HG02763 (cell line): ENCODE measurements around the gene ANXA4.
A peak's percentile ranks its signal among the peaks of the same experiment; 100 is the strongest.

Experiments
- ATAC-seq: cut with Tn5 transposase; IDR thresholded peaks from one replicate; pipeline ENCODE4 v1.9.1; 2021; ENCODE audit warnings: mild to moderate bottlenecking, moderate library complexity; ENCODE audit not compliant: unreplicated experiment

Gene ANXA4

GRCh38 chr2:69741575-69742321, at the start of gene ANXA4:
TSS of gene ANXA4 (plus strand) at chr2:69742134. CDS start at chr2:69781566, 39,432 bp downstream.
- peak; percentile 82 for ATAC-seq

DNA sequence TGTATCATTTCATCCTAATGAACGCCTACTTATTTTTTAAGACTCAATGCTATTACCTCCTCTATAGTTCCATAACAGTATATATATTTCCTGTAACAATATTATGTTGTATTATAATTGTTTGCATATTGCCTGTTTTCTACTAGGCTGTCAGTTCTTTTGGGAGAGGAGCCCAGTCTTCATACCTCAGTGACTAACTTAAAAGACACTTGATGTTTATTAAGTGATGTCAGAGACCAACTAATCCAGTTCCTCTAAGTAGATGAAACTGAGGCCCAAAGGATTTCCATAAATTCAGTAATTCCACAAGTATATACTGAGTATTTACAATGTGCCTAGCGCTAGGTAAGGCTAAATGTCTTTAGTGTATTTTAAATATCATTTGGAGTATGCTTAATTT, 49.5 kb upstream of the ANXA4 start:
- ATAC-seq = no peak

- no peak for ATAC-seq
Observed at GRCh38 chr2:69693059-69693774, 48.7 kb upstream of the ANXA4 start.

DNA sequence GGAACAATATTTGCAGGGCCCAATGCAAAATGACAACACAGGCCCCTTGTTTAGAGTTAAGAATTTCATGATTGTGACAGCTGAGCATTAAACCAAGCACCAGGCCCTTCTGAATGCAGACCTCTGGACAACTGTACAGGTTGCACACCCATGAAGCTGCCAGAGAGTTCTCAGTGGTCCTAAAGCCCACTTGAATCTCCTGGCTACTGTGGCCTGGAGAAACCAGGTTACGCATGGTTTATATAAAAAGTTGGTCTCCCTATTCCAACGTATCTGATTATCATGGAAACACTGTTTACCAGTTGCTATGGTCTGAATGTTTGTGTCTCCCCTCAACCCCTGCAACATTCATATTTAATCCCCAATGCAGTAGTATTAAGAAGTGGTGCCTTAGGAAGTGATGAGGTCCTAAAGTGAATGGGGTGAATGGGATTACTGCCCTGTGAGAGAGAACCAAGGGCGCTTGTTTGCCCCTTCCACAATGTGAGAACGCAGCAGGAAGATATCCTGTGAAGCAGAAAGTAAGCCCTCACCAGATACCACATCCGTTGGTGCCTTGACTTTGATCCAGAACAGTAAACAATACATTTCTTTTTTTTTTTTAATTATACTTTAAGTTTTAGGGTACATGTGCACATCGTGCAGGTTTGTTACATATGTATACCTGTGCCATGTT, 48.0 kb upstream of the ANXA4 start:
- ATAC-seq = no peak

DNA sequence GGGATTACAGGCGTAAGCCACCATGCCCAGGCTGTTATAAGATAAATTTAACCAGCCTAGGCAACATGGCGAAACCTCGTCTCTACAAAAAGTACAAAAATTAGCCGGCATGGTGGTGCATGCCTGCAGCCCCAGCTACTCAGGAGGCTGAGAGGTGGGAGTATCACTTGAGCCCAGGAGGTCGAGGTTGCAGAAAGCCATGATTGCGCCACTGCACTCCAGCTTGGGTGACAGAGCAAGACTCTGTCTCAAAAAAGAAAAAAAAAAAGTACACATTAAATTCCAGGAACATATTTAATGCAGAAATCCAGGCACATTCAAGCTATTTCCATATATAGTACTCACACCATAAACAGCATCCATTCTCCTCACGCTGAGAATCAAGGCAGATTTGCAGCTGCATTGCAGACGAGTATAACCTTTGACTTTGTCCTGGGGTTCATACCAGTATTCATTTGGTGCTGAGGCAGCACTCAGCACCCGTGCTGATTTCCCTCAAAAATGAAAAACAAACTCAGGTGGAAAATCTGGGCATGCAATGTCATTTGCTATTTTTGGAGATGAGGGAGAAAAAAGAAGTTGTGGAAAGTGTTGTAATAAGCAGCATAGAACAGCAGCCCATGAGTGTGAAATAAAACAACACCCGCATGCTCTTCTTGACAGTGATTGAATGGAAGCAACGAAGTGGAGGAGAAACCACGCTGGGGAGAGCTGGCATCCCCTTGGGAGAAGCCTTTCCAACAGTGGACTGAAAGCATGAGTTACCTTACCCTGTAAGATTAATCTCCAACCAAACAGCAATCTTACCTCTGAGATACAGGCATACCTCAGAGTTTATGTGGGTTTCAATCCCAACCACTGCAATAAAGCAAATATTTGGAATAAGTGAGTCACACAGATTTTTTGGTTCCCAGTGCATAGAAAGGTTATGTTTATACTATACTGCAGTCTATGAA, 46.8 kb upstream of the ANXA4 start:
- ATAC-seq = no peak

- ATAC-seq = no peak
Observed at GRCh38 chr2:69695850-69696216, 46.1 kb upstream of the ANXA4 start.

- no peak for ATAC-seq
Observed at GRCh38 chr2:69700381-69700780, 41.6 kb upstream of the ANXA4 start.

GRCh38 chr2:69701100-69701945, 40.6 kb upstream of the ANXA4 start:
- ATAC-seq = no peak

GRCh38 chr2:69703189-69703588, 38.7 kb upstream of the ANXA4 start:
- no peak for ATAC-seq

DNA sequence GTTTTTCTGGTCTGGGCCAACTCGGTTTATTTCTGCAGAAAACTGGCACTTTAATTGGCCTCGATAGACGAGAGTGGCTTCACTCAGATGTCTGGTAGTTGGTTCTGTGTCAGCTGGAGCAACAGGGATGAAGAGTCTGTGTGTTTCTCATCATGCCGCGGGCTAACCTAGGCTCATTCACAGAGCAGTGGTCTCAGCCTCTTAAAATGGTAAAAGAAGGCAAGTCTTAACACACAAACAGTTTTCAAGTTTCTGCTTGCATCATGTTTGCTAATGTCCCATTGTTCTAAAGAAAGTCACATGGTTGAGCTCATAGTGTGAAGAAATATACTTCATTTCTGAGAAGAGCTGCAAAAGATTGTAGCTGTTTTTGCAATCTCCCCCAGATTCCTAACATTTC, 37.5 kb upstream of the ANXA4 start:
- no peak for ATAC-seq

- no peak for ATAC-seq
Observed at GRCh38 chr2:69709290-69709689, 32.6 kb upstream of the ANXA4 start.

GRCh38 chr2:69711971-69712370, 30.0 kb upstream of the ANXA4 start:
- no peak for ATAC-seq

DNA sequence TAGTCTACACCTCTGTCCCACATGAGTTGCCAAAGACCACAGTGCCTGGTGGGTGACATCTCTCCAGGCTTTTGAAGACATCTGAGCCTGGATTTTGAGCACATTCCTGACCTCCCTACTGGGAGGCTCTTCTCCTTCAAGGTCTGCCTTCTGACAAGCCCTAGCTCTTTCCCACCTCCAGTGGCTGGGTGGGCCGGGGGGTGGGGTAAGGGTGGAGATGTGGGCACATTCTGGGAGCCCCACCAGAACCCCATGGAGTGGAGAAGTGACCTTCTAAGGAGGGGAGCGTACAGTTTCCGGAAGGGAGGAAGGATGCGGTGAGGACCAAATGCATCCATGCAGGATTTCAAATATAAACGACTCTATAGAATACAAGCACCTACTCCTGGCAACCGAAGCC, 27.9 kb upstream of the ANXA4 start:
- ATAC-seq = no peak

DNA sequence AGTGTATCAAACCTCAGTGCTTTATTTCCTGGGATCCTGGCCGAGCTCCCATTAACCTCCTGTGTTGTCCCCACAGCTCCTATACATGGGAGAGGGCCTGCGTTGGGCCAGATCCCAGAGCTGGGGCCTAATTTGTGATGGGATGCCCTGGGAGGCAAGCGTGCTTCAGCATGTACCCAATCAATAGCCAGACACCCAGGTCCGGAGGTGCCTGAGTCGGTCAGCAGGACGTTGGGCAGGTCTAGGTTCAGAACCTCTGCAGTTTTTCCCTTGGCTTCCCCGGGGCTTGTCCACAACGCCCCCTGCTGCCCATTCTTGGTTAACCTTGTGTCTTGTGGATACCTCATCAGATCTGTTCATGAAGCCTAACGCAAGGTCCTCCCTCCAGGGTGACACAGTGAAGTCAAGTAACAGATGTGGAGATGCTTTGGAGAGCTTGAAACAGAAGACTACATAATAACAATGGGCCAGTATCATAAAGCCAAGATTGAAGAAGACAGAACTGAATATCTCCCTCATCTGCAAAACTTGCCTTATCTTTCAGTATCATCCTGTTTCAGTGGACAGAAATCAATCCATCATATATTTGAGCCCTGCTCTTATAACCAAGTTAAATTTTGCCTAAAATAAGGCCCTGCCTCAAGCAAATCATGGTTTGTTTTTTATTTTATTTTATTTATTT, 27.3 kb upstream of the ANXA4 start:
- ATAC-seq = peak; percentile 86

DNA sequence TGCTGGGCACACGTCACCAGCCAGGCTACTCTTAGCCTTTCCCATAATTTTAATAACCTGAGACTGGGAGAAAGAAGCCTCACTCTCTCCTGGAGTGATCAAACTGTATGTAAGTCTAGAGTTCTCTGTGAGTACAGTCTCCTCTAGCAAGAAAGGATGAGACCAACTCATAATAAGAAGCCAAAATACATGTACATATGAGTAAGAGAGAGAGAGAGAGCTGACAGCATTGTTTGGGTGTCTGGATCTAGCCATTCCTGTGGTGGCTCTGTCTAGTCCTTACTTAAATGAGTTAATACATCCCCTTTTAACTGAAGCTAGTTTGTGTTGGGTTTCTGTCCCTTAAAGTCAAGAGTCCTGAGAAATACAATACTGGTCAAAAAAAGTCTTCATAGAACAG, 26.0 kb upstream of the ANXA4 start:
- ATAC-seq = no peak

- no peak for ATAC-seq
Observed at GRCh38 chr2:69716555-69717120, 25.3 kb upstream of the ANXA4 start.

DNA sequence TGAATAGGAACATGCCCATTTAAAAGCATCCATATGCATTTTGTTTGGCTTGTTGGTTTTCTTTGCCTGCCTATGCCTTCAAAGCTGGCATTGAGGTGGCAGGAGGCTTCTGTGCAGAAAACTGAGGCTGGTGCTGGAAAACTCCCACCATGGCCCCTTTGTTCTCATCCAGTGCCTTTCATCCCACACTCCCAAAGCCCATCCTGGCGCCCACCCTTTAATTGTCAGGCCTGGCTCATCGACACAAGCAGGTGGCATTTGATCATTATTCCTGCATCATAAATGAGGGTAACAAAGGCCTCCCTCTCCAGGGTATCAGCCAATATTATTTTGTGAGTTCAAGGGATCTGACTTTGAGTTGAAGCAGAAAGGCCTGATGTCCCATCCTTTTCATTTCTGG, 24.7 kb upstream of the ANXA4 start:
- ATAC-seq = no peak

- no peak for ATAC-seq
Observed at GRCh38 chr2:69717861-69718273, 24.1 kb upstream of the ANXA4 start.

GRCh38 chr2:69718338-69718965, 23.5 kb upstream of the ANXA4 start:
- ATAC-seq = no peak
